Endodermal cell (in vitro differentiated cells): ENCODE data around the gene SFXN1. TPM values are rescaled to one million over a fixed set of nuclear protein-coding genes. Genes with fewer than 3 reads are reported as not detected.
"Not testable (repeated sequence)": the region's sequence is repeated elsewhere in the genome, so short reads cannot be mapped to it uniquely, and the experiment has no call there.

Experiments used
- DNase-seq: peaks from one replicate; pipeline ENCODE4 v3.0.0-alpha.2; 2017
- H3K27ac ChIP-seq: 2 replicates; pipeline ENCODE4 v1.5.1; 2013; ENCODE audit warnings: mild to moderate bottlenecking, low read depth, low read length, moderate library complexity
- H3K27me3 ChIP-seq: 2 replicates; pipeline ENCODE4 v1.6.1; 2013; ENCODE audit warnings: mild to moderate bottlenecking, low read length, moderate library complexity; ENCODE audit not compliant: insufficient read depth, control insufficient read depth, poor library complexity, severe bottlenecking
- H3K36me3 ChIP-seq: 2 replicates; pipeline ENCODE4 v1.7.0; 2013; ENCODE audit warnings: mild to moderate bottlenecking, low read length, moderate library complexity; ENCODE audit not compliant: control insufficient read depth, insufficient read depth
- H3K4me1 ChIP-seq: one replicate; pipeline ENCODE4 v1.7.0; 2013; ENCODE audit warnings: low read length; ENCODE audit not compliant: control insufficient read depth, insufficient read depth
- H3K4me3 ChIP-seq: 2 replicates; pipeline ENCODE4 v1.5.1; 2013; ENCODE audit warnings: mild to moderate bottlenecking, low read length, moderate library complexity
- H3K9ac ChIP-seq: 2 replicates; pipeline ENCODE4 v1.6.1; 2013; ENCODE audit warnings: mild to moderate bottlenecking, low read length, moderate library complexity; ENCODE audit not compliant: poor library complexity, severe bottlenecking; ENCODE audit errors: extremely low read depth
- H3K9me3 ChIP-seq: 2 replicates; pipeline ENCODE4 v1.6.1; 2013; ENCODE audit warnings: mild to moderate bottlenecking, low read length, moderate library complexity; ENCODE audit not compliant: control insufficient read depth
- H3K27ac Mint-ChIP-seq: 2 replicates; pipeline ENCODE4 v1.8.0; 2020; ENCODE audit warnings: mixed read lengths
- H3K27me3 Mint-ChIP-seq: 2 replicates; pipeline ENCODE4 v1.8.0; 2021; ENCODE audit warnings: mild to moderate bottlenecking, mixed read lengths; ENCODE audit not compliant: insufficient read depth
- H3K36me3 Mint-ChIP-seq: 2 replicates; pipeline ENCODE4 v1.8.0; 2020; ENCODE audit warnings: low read depth, mixed read lengths
- H3K4me1 Mint-ChIP-seq: 2 replicates; pipeline ENCODE4 v1.8.0; 2020; ENCODE audit warnings: mixed read lengths
- H3K4me3 Mint-ChIP-seq: 2 replicates; pipeline ENCODE4 v1.8.0; 2020; ENCODE audit warnings: mild to moderate bottlenecking, moderate library complexity, mixed read lengths
- H3K9me3 Mint-ChIP-seq: 2 replicates; pipeline ENCODE4 v1.8.0; 2020; ENCODE audit warnings: mild to moderate bottlenecking, mixed read lengths
- WGBS, 2 experiments: methylation state at CpG; one replicate each; pipeline versions ENCODE4 v1.1.5 to v1.1.7; 2013; ENCODE audit warnings: missing lambda C conversion rate in 2 of 2, mixed read lengths in 1 of 2; ENCODE audit not compliant: insufficient coverage in 1 of 2, insufficient read length in 1 of 2; 5-methylcytosine and 5-hydroxymethylcytosine counted together
- total RNA-seq, 2 donors: library from RNA; stranded (reverse); fragmentation: NEBNext Ultra II Directional in 1 of 2; extraction: Animal tissue kit (Norgen Biotek cat#: 25700) in 1 of 2; gene quantifications; 2 replicates in 1 of 2; 3 replicates in 1 of 2; pipeline ENCODE4 v1.2.1, GENCODE V29; 2021
- TF ChIP-seq, protein P1 (sequence below): fragments of 200-600 bp; sonication (generic); conservative IDR thresholded peaks from 2 replicates; pipeline ENCODE4 v1.5.0; 2021; ENCODE audit warnings: antibody characterized with exemption, mild to moderate bottlenecking

The SFXN1 gene
- total RNA-seq, 2 donors from 2014 or later = 122 to 154 TPM

DNA sequence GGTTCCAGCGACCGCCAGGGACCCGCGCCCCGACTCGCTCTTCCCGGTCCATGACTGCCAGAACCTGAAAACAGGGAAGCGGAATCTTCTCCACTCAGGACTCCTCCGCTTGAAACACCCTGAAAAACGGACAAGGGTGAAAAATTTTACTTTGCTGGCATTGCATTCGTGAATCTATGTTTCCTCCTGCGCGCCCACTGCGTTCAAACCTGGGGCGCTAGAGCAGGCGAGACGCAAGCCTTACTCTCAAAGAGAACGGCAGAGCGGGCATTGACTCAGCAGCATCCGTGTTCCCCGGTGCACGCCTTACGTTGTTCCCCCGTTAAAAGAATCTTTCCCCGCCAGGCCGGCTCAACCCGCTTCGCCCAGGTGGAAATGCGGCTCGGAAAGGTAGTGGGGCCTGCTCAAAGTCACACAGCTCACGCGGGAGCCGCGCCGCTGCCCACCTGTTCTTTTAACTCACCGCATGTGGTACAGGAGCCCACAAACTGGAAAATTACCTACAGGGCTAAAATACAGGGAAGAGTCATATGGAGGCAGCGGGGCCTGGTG lies 33.4 kb upstream of the SFXN1 start:
- peaks cover 40% of the 10 kb centered on the region for H3K27me3 ChIP-seq
- H3K4me3 Mint-ChIP-seq = peak overlapping the region; percentile 56

DNA sequence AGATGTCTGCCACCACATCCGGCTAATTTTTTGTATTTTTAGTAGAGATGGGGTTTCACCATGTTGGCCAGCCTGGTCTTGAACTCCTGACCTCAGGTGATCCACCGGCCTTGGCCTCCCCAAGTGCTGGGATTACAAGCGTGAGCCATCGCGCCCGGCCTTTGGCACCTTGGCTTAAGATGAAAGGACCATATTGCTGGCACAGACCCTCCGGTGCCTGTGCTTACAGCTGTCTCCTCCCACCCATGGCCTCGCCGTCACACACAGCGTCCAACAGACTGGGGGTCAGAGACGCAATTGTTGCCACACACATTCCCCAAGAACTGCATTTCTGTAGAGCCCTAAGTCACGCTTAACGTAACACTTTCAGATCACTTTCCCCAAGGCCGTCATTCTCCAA lies 32.0 kb upstream of the SFXN1 start:
- not testable (repeated sequence) for H3K36me3 ChIP-seq, H3K9me3 Mint-ChIP-seq, H3K4me3 ChIP-seq, H3K4me3 Mint-ChIP-seq, DNase-seq, H3K36me3 Mint-ChIP-seq, H3K9ac ChIP-seq, H3K9me3 ChIP-seq, H3K27ac ChIP-seq
- Mint-ChIP-seq H3K27me3 (peaks cover 45% of the 10 kb centered on the region), H3K4me1 (peaks cover 35% of the 10 kb centered on the region), H3K27ac (peak overlapping the region; percentile 31)
- peaks cover 38% of the 10 kb centered on the region for H3K27me3 ChIP-seq
- WGBS, 2 experiments = 92 to 95% methylated on average over 9 to 14 of the region's 14 CpGs
- peaks cover 13% of the 10 kb centered on the region for H3K4me1 ChIP-seq

More for the DNA sequence above, 33.4 kb upstream of the SFXN1 start:
- TF ChIP-seq, protein P1, sequence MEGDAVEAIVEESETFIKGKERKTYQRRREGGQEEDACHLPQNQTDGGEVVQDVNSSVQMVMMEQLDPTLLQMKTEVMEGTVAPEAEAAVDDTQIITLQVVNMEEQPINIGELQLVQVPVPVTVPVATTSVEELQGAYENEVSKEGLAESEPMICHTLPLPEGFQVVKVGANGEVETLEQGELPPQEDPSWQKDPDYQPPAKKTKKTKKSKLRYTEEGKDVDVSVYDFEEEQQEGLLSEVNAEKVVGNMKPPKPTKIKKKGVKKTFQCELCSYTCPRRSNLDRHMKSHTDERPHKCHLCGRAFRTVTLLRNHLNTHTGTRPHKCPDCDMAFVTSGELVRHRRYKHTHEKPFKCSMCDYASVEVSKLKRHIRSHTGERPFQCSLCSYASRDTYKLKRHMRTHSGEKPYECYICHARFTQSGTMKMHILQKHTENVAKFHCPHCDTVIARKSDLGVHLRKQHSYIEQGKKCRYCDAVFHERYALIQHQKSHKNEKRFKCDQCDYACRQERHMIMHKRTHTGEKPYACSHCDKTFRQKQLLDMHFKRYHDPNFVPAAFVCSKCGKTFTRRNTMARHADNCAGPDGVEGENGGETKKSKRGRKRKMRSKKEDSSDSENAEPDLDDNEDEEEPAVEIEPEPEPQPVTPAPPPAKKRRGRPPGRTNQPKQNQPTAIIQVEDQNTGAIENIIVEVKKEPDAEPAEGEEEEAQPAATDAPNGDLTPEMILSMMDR = peak; percentile 44
- DNase-seq = no peak
- Histone ChIP-seq H3K36me3 (no peaks in the 10 kb centered on the region), H3K4me1 (peaks cover 13% of the 10 kb centered on the region), H3K9me3 (no peaks in the 10 kb centered on the region), H3K9ac (no peak overlapping the region), H3K4me3 (peak overlapping the region; percentile 81), H3K27ac (no peak overlapping the region)
- Mint-ChIP-seq H3K36me3 (no peaks in the 10 kb centered on the region), H3K27me3 (peaks cover 48% of the 10 kb centered on the region), H3K9me3 (no peaks in the 10 kb centered on the region), H3K4me1 (peaks cover 36% of the 10 kb centered on the region), H3K27ac (no peak overlapping the region)
- WGBS, 2 experiments = 71 to 81% methylated on average over 29 to 37 of the region's 37 CpGs

DNA sequence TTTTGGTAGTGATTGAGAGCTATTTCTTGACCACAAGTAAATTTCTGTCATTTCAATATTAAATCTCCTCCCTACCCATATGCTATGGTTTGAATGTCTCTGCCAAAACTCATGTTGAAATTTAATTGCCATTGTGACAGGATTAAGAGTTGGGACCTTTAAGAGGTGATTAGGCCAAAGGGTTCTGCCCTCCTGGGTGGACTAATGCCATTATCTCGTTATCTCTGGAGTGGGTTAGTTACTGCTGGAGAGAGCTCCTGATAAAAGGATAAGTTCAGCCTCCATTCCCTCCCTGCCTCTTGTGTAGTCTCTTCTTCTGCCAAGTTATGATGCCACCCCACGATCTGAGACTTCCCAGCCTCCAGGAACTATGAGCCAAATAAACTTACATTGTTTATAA lies 30.8 kb upstream of the SFXN1 start:
- 20 to 25% methylated on average over 1 to 2 of the region's 2 CpGs for WGBS, 2 experiments
- no peak overlapping the region for H3K9ac ChIP-seq
- H3K9me3 ChIP-seq = no peaks in the 10 kb centered on the region
- H3K36me3 Mint-ChIP-seq = no peaks in the 10 kb centered on the region
- peaks cover 33% of the 10 kb centered on the region for H3K27me3 Mint-ChIP-seq
- H3K4me1 Mint-ChIP-seq = peaks cover 40% of the 10 kb centered on the region
- peak overlapping the region; percentile 70 for H3K4me3 ChIP-seq
- H3K27ac ChIP-seq = no peak overlapping the region
- DNase-seq = no peak
- peaks cover 13% of the 10 kb centered on the region for H3K4me1 ChIP-seq
- TF ChIP-seq, protein P1 = no peak
- H3K36me3 ChIP-seq = no peaks in the 10 kb centered on the region
- H3K27ac Mint-ChIP-seq = peak overlapping the region; percentile 13
- H3K4me3 Mint-ChIP-seq = peak overlapping the region; percentile 30
- no peaks in the 10 kb centered on the region for H3K9me3 Mint-ChIP-seq
- peaks cover 29% of the 10 kb centered on the region for H3K27me3 ChIP-seq

DNA sequence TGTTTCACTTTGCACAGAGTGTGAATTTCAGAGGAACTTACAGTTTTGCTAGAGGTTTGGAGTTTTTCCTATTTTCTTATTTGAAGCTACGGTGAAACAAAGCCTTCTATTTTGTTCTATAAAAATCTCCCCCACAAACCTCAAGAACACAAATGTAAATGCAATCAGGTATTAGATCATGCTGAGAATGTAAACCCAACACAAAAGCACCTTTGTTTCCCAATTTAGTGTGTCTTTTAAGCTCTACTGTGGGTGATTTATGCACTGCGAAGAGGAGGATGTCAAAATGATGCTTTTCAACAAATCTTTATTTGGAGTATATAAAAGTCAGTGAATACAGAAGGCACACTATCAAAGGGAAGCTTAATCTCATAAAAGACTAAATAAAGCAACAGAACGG lies 30.1 kb upstream of the SFXN1 start:
- no peaks in the 10 kb centered on the region for H3K9me3 ChIP-seq
- peak overlapping the region; percentile 70 for H3K4me3 ChIP-seq
- H3K36me3 ChIP-seq = no peaks in the 10 kb centered on the region
- no peak overlapping the region for H3K27ac ChIP-seq
- H3K27me3 ChIP-seq = peaks cover 22% of the 10 kb centered on the region
- TF ChIP-seq, protein P1 = no peak
- no peaks in the 10 kb centered on the region for H3K36me3 Mint-ChIP-seq
- H3K27ac Mint-ChIP-seq = peak overlapping the region; percentile 8
- peak overlapping the region; percentile 30 for H3K4me3 Mint-ChIP-seq
- H3K9me3 Mint-ChIP-seq = no peaks in the 10 kb centered on the region
- 44 to 71% methylated on average over 1 to 3 of the region's 3 CpGs for WGBS, 2 experiments
- H3K4me1 Mint-ChIP-seq = peaks cover 38% of the 10 kb centered on the region
- peaks cover 28% of the 10 kb centered on the region for H3K27me3 Mint-ChIP-seq
- H3K9ac ChIP-seq = no peak overlapping the region
- peaks cover 13% of the 10 kb centered on the region for H3K4me1 ChIP-seq
- DNase-seq = no peak
